HFFc6 (cell line): ENCODE results near the gene HSPB6. TPM values are rescaled to one million over a fixed set of nuclear protein-coding genes. Genes with fewer than 3 reads are reported as not detected.

Experiments used
- DNase-seq: peaks from one replicate; pipeline ENCODE4 v3.0.0-alpha.2; 2018
- H3K27ac Mint-ChIP-seq: 2 replicates; pipeline ENCODE4 v1.8.0; 2020; ENCODE audit warnings: mild to moderate bottlenecking, mixed read lengths
- H3K27me3 Mint-ChIP-seq: 2 replicates; pipeline ENCODE4 v1.8.0; 2021; ENCODE audit warnings: mild to moderate bottlenecking, moderate library complexity, mixed read lengths; ENCODE audit not compliant: insufficient read depth
- H3K36me3 Mint-ChIP-seq: 2 replicates; pipeline ENCODE4 v1.8.0; 2021; ENCODE audit warnings: low read depth, mixed read lengths
- H3K4me1 Mint-ChIP-seq: 2 replicates; pipeline ENCODE4 v1.8.0; 2020; ENCODE audit warnings: low read depth, mixed read lengths
- H3K4me3 Mint-ChIP-seq: 2 replicates; pipeline ENCODE4 v1.8.0; 2020; ENCODE audit warnings: mild to moderate bottlenecking, moderate library complexity, mixed read lengths
- H3K9me3 Mint-ChIP-seq: 2 replicates; pipeline ENCODE4 v1.8.0; 2020; ENCODE audit warnings: mild to moderate bottlenecking, mixed read lengths
- CTCF ChIP-seq: fragments of 200-600 bp; sonication (generic); IDR thresholded peaks from 2 replicates; pipeline ENCODE4 v1.5.0; 2021; ENCODE audit warnings: antibody characterized with exemption, mild to moderate bottlenecking
- total RNA-seq, 6 experiments: library from RNA; stranded (reverse); fragmentation: NEBNext Ultra II Directional; extraction: Animal tissue kit (Norgen Biotek cat#: 25700); gene quantifications; 2 replicates in 1 of 6; 3 replicates in 5 of 6; pipeline ENCODE4 v1.2.3, GENCODE V29; 2021

Gene HSPB6
- total RNA-seq, 6 experiments from 2014 or later, result 37.0 to 122 (median 43.9) TPM

GRCh38 chr19:35734889-35735288 is 21.9 kb downstream of the HSPB6 start:
- Mint-ChIP-seq H3K36me3 (peaks cover 16% of the 10 kb centered on the region), H3K4me3 (no peak overlapping the region)
- TF ChIP-seq CTCF, result no peak

DNA sequence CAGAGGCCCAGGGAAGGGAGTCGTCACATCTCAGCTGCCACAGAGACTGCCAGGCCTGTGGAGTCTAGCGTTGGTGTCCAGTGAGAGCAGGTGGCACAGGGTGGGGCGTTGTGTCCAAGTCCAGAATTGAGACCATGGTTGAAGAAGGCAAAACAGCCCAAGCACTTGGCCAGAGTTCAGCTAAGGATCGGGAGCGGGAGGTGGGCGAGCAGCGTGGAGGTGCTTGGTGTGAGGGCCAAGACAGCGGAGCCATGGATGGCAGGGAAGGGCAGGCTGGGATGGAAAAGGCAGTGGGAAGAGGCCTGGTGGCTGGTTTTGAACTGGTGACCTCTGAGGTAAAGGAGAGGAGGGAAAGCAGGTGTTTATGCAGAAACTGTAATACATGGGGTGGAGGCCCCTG is 22.6 kb downstream of the HSPB6 start:
- H3K27ac Mint-ChIP-seq, result no peak overlapping the region
- no peak overlapping the region for H3K4me3 Mint-ChIP-seq
- no peaks in the 10 kb centered on the region for H3K9me3 Mint-ChIP-seq
- TF ChIP-seq CTCF, result no peak
- H3K4me1 Mint-ChIP-seq, result peaks cover 4% of the 10 kb centered on the region; the same call in 1 of the 2 replicates
- peaks cover 21% of the 10 kb centered on the region for H3K36me3 Mint-ChIP-seq
- peaks cover 10% of the 10 kb centered on the region for H3K27me3 Mint-ChIP-seq
- no peak for DNase-seq

More at GRCh38 chr19:35734889-35735288, 21.9 kb downstream of the HSPB6 start:
- Mint-ChIP-seq H3K27me3 (peaks cover 10% of the 10 kb centered on the region), H3K27ac (no peak overlapping the region), H3K4me1 (peaks cover 8% of the 10 kb centered on the region; the same call in 1 of the 2 replicates), H3K9me3 (no peaks in the 10 kb centered on the region)
- no peak for DNase-seq

DNA sequence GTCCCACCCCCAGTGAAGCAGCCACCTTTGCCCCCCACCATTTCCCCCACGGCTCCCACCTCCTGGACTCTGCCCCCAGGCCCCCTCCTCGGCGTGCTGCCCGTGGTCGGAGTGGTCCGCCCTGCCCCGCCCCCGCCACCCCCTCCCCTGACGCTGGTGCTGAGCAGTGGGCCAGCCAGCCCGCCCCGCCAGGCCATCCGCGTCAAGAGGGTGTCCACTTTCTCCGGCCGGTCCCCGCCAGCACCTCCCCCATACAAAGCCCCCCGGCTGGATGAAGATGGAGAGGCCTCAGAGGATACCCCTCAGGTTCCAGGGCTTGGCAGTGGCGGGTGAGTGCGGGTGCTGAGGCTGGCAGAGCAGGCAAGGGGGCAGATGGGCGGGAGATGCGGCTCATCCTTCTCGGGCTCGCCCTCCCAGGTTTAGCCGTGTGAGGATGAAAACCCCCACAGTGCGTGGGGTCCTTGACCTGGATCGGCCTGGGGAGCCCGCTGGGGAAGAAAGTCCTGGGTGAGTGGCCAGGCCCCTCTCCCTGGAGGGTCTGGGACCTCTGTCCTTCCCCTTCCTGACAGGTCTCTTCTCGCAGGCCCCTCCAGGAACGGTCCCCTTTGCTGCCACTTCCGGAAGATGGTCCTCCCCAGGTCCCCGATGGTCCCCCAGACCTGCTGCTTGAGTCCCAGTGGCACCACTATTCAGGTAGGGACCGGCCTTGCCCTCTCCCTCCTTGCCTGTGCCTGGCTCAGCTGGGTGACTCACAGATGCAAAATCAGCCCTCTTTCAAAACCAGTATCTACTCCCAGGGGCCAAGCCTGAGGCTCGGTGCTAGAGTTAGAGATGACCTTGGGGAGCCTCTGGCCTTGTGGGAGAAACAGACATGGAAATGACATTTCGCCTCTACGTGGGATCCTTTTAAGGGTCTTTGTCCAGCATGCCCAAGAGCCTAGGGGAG is 23.4 kb downstream of the HSPB6 start:
- H3K4me3 Mint-ChIP-seq, result no peak overlapping the region
- peaks cover 21% of the 10 kb centered on the region for H3K36me3 Mint-ChIP-seq
- DNase-seq, result no peak
- H3K9me3 Mint-ChIP-seq, result no peaks in the 10 kb centered on the region
- TF ChIP-seq CTCF, result no peak
- no peaks in the 10 kb centered on the region for H3K4me1 Mint-ChIP-seq
- peaks cover 8% of the 10 kb centered on the region for H3K27me3 Mint-ChIP-seq
- peak overlapping the region; percentile 26; the same call in 1 of the 2 replicates for H3K27ac Mint-ChIP-seq

GRCh38 chr19:35732540-35733179 is 24.2 kb downstream of the HSPB6 start:
- H3K27me3 Mint-ChIP-seq, result peaks cover 8% of the 10 kb centered on the region
- H3K9me3 Mint-ChIP-seq, result no peaks in the 10 kb centered on the region
- peaks cover 20% of the 10 kb centered on the region for H3K36me3 Mint-ChIP-seq
- H3K27ac Mint-ChIP-seq, result no peak overlapping the region
- H3K4me3 Mint-ChIP-seq, result no peak overlapping the region
- no peak for DNase-seq
- H3K4me1 Mint-ChIP-seq, result no peaks in the 10 kb centered on the region
- TF ChIP-seq CTCF, result no peak

GRCh38 chr19:35731779-35732405 is 24.9 kb downstream of the HSPB6 start:
- no peaks in the 10 kb centered on the region for H3K4me1 Mint-ChIP-seq
- peaks cover 16% of the 10 kb centered on the region for H3K36me3 Mint-ChIP-seq
- H3K27ac Mint-ChIP-seq, result no peak overlapping the region
- no peak overlapping the region for H3K4me3 Mint-ChIP-seq
- no peak for TF ChIP-seq CTCF
- DNase-seq, result no peak
- no peaks in the 10 kb centered on the region for H3K9me3 Mint-ChIP-seq
- peaks cover 9% of the 10 kb centered on the region for H3K27me3 Mint-ChIP-seq
